Measurements from ENCODE around the gene ADAMTS3. TPM values are rescaled to one million over a fixed set of nuclear protein-coding genes. Genes with fewer than 3 reads are reported as not detected.
"Not testable (repeated sequence)": the region's sequence is repeated elsewhere in the genome, so short reads cannot be mapped to it uniquely, and the experiment has no call there.

The ADAMTS3 gene
- total RNA-seq, 1 donor from 2014 or later, result 0.27 TPM

DNA sequence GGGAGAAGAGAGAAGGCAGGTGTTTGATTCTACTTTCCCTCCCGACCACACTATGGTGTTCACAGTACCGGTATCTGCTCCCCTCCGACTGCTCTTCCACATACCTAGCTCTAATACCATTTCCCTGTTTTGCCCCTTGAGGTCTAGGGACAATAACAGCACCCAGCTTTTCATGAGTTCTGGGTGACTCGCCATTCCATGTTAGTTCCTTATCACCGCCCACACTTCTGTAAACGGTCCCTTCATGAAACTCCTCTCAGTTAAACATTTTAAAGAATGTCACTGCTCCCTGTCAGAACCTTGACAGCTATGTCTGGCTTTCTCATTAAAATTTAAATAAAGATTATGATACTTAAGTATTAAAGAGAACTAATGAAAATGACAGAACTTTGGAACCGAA is 136.7 kb downstream of the ADAMTS3 start:
- intact Hi-C loops (cut with DNase I), result no loop called here
- ATAC-seq (ENCODE audit: poor library complexity), result no peak
- no peak for DNase-seq

GRCh38 chr4:72430988-72431387 is 138.0 kb downstream of the ADAMTS3 start:
- intact Hi-C loops (cut with DNase I), result no loop called here
- no peak for DNase-seq
- no peak for ATAC-seq (ENCODE audit: poor library complexity)

DNA sequence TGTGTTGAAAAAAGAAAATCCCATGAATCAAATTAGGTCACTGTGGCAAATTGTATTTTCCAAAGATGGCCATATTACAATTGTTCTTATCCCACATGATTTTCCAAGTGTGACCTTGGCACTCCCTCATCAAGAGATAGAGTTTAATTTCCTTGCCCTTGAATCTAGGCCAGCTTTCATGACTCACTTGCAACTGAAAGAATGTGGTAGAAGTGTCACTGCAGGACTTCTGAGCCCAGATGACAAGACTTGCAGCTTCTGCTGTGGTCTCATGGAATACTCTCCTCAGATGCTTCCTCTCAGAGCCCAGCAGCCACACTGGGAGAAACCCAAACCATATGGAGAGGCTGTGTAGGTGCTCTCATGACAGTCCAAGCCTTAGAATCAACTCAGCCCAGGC is 139.0 kb downstream of the ADAMTS3 start:
- ATAC-seq (ENCODE audit: poor library complexity) (no peak), DNase-seq (no peak)
- intact Hi-C loops (cut with DNase I), result no loop called here

- DNase-seq (no peak), ATAC-seq (ENCODE audit: poor library complexity) (no peak)
- intact Hi-C loops (cut with DNase I), result no loop called here
These were observed 139.6 kb downstream of the ADAMTS3 start for GRCh38 chr4:72429397-72429889.

- ATAC-seq (ENCODE audit: poor library complexity), result no peak
- intact Hi-C loops (cut with DNase I), result no loop called here
- DNase-seq, result no peak
These were observed 142.0 kb downstream of the ADAMTS3 start for GRCh38 chr4:72427057-72427456.

GRCh38 chr4:72425908-72426307 is 143.1 kb downstream of the ADAMTS3 start:
- ATAC-seq (ENCODE audit: poor library complexity); intact Hi-C loops (cut with DNase I); DNase-seq: not testable (repeated sequence)

GRCh38 chr4:72424006-72424405 is 145.0 kb downstream of the ADAMTS3 start:
- ATAC-seq (ENCODE audit: poor library complexity) (no peak), DNase-seq (no peak)
- intact Hi-C loops (cut with DNase I), result no loop called here

DNA sequence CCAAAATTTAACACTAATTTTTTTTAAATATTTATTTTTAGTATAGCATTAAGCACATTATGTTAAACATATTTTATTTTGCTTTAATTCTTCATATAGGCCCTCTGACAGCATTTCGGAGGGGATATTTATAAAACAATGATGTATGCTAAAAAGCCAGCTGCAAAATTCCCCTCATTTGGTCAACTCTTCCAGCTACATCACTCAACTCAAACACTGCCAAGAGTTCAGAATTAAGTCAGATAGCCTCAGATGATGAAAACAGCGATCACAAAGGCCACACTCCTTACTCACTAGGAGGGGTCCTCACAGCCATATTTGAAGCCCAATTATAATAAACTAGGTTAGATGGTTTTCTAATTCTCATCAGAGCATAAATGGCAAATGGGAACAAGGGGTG is 146.6 kb downstream of the ADAMTS3 start:
- intact Hi-C loops (cut with DNase I), result no loop called here
- DNase-seq (no peak), ATAC-seq (ENCODE audit: poor library complexity) (no peak)

DNA sequence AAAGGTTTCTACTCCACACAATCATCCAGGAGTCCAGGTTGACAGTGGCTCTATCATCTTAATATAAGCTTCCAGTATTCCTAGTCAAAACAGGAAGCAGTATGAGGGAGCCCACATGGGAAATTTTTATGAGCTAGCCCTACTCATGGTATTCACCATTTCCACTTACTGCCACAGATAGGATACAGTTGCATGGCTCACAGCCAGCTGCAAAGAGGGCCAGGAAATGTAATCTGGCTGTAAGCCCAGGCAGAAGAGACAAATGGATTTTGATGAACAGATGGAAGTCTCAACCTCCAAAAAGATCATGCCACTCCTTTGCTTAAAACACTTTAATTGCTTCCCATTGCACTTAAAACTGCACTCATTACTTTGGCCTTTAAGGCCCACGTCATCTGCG is 150.6 kb downstream of the ADAMTS3 start:
- peak; percentile 61 for ATAC-seq (ENCODE audit: poor library complexity)
- peak; percentile 63 for DNase-seq
- intact Hi-C loops (cut with DNase I), result no loop called here

DNA sequence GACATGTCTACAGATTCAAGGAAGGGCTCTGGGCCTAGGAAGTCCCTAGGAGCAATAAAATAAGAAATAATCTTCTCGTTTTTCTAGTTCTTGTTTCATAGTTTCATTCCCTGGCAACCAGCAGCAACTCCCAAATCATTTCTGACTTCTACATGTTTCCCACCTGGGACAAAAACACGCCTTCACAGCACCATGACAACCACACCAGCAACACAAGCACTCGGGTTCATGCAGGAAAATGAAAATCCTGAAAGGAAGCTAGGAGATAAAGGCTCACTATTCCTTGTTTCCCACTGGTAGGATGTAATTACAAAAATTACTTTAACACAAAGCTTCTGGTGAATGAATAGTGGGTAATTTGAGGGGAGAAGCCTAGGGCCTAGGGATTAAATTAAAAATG is 158.9 kb downstream of the ADAMTS3 start:
- DNase-seq, result no peak
- intact Hi-C loops (cut with DNase I), result no loop called here
- ATAC-seq (ENCODE audit: poor library complexity), result no peak

GRCh38 chr4:72408568-72408967 is 160.5 kb downstream of the ADAMTS3 start:
- intact Hi-C loops (cut with DNase I), result no loop called here
- ATAC-seq (ENCODE audit: poor library complexity) (no peak), DNase-seq (no peak)

DNA sequence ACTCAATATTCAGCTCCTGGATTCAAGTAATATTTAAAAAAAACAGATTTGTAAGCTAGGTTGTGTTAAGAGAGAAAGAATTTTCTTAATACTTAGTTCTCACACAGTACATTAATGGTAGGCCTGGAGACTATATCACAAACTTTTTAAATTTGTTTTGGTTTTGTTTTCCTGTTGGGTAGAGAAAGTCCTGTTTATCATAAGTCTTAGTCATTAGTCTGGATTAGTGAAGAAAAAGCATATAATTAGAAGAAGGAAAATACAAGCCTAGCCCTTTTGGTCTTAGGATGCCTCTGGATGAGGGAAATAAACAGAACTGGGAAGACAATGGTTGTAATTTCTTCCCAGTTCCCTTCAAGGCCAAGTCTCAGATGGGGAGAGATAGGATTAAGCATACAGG is 163.6 kb downstream of the ADAMTS3 start:
- intact Hi-C loops (cut with DNase I), result no loop called here
- DNase-seq (no peak), ATAC-seq (ENCODE audit: poor library complexity) (no peak)

DNA sequence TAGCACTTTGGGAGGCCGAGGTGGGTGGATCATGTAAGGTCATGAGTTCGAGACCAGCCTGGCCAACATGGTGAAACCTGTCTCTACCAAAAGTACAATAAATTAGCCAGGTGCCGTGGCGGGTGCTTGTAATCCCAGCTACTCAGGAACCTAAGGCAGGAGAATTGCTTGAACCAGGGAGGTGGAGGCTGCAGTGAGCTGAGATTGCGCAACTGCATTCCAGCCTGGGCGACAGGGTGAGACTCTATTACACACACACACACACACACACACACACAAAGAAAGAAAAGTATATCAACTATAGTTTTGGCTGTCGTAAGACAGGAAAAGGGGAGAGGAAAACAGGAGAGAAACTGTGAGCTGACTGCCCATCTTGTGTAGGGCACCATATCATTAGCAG is 171.7 kb downstream of the ADAMTS3 start:
- no peak for DNase-seq
- no peak for ATAC-seq (ENCODE audit: poor library complexity)
- intact Hi-C loops (cut with DNase I), result no loop called here

GRCh38 chr4:72394012-72394663 is 174.9 kb downstream of the ADAMTS3 start:
- no peak for DNase-seq
- no peak for ATAC-seq (ENCODE audit: poor library complexity)

DNA sequence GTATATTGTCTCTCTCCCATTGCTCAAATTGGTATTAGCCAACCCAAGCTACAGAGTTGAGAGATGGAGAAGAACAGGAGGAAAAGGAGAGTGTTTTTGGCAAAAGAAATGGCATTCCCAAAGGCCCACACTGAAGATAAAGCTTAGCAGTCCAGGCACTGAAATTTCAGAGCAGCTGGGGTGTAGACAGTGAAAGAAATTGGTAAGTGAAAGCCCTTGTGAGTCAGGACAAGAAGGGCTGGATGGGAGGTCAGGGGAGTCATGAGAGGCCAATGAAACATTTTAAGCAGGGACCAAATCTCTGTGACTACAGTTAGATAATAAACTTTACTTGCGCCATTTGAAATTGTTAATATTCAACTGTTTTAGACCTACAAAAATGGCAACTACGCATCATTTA is 177.7 kb downstream of the ADAMTS3 start:
- no peak for ATAC-seq (ENCODE audit: poor library complexity)
- no peak for DNase-seq
- intact Hi-C loops (cut with DNase I), result no loop called here

More at GRCh38 chr4:72394012-72394663, 174.9 kb downstream of the ADAMTS3 start:
- intact Hi-C loops (cut with DNase I), result no loop called here

- intact Hi-C loops (cut with DNase I), result no loop called here
These were observed 178.6 kb downstream of the ADAMTS3 start for GRCh38 chr4:72390409-72390808.

GRCh38 chr4:72388521-72388920 is 180.5 kb downstream of the ADAMTS3 start:
- intact Hi-C loops (cut with DNase I), result no loop called here

More at GRCh38 chr4:72390409-72390808, 178.6 kb downstream of the ADAMTS3 start:
- DNase-seq (no peak), ATAC-seq (ENCODE audit: poor library complexity) (no peak)

DNA sequence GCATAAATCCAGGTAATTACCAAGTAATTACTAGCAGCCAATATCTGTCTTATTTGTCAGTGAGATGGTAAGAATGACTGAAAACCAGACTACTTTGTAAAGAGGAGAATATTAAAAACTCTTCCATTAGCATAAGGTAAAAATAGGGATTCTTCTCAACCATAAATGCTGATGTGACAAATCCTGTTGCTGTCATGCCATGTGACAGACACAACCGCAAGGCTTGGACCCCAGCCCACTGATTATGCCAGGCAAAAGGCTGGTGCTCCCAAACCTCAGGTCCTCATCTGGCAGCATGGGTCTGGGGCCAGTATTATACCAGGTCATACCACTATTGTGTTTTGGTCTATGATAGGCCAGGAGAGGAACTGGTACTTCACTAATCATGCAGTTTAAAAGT is 181.1 kb downstream of the ADAMTS3 start:
- intact Hi-C loops (cut with DNase I), result no loop called here
- no peak for DNase-seq
- no peak for ATAC-seq (ENCODE audit: poor library complexity)

More at GRCh38 chr4:72388521-72388920, 180.5 kb downstream of the ADAMTS3 start:
- DNase-seq (no peak), ATAC-seq (ENCODE audit: poor library complexity) (no peak)

- intact Hi-C loops (cut with DNase I), result no loop called here
- ATAC-seq (ENCODE audit: poor library complexity) (no peak), DNase-seq (no peak)
These were observed 185.6 kb downstream of the ADAMTS3 start for GRCh38 chr4:72383439-72383838.

DNA sequence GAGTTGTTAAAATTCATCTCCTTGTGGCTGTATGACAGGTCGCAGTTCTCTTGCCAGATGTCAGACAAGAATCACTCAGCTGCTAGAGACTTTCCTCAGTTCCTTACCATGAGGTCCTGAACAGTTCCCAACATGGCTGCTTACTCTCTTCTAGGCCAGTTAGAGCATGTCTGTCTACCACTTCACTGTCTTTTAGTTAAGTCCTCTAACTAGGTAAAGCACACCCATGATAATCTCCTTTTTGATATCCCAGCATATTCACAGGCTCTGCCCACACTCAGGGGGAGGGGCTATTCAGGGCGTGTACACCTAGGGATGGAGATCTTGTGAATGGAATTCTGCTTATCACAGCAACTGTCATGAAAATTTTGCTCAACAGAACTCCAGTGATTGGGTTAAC is 190.1 kb downstream of the ADAMTS3 start:
- intact Hi-C loops (cut with DNase I), result no loop called here
- no peak for DNase-seq

More for the DNA sequence above, 190.1 kb downstream of the ADAMTS3 start:
- ATAC-seq (ENCODE audit: poor library complexity), result no peak

All from Right ventricle myocardium superior (tissue), 1 donor.